ENCODE data around the gene CX3CL1.

DNA sequence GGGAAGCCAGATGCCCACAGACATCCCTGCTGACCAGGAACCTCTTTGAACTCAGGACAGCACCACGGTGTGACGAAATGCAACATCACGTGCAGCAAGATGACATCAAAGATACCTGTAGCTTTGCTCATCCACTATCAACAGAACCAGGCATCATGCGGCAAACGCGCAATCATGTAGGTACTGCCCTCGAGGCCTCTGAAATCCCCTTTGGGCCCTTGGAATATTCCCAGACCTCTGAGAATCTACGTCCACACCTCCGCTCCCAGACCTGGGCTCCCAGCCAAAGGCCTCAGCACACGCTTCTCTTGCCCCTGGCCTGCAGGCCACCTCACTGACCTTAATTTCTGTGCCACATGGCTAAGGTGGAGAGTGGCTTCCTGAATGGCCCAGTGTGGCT, 7.3 kb downstream of the CX3CL1 start:
- no peak for TF ChIP-seq CTCF (IDR thresholded peaks at IDR 0.05)
- peak in 2 of 3 donors; percentile 54 to 78 for TF ChIP-seq POLR2AphosphoS5 (IDR thresholded peaks at IDR 0.05)
- no peak for TF ChIP-seq POLR2A (IDR thresholded peaks at IDR 0.05)

Measured in breast epithelium (tissue), 3 donors.